HG02840 (cell line): Measurements from ENCODE around the gene NHSL2.

Source experiments
- ATAC-seq: cut with Tn5 transposase; IDR thresholded peaks from one replicate; pipeline ENCODE4 v1.9.1; 2021; ENCODE audit warnings: mild to moderate bottlenecking, moderate library complexity, moderate number of reproducible peaks; ENCODE audit not compliant: unreplicated experiment, low FRiP score

The NHSL2 gene

DNA sequence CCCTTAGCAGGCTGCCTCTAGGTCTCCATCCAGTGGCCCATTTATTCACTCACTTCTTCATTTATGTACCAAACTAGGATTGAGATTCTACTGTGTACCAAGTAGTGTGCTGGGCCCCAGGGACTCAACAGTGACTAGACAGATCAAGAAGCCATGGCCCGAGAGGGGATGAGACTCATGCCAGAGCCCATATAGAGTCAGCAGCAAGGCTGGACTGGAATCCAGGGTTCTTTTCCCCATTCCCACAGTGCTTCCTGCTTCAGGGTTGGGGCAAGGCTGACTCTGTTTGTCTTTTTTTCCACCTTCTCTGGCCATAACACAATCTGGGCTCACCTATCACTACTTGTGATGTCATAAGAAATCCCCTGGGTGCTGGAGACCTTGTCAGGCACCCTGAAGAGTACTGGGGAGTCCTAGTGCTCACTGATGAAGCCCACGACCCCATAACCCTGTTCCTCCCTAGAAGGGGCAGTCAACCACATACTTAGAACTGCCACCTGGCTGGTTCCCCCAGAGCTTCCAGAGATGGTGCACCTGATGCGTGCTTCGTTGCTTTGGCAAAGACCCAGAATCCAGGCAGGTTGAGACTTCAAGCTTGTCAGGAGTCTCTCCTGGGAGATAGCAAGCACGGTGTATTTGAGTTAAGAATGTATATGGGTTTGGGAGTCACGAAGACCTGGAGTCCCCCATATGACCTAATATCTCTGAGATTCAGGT, 214.8 kb downstream of the NHSL2 start:
- no peak for ATAC-seq

- ATAC-seq, result no peak
These were observed 215.4 kb downstream of the NHSL2 start for GRCh38 chrX:72126048-72126415.

GRCh38 chrX:72126539-72127140, 216.0 kb downstream of the NHSL2 start:
- ATAC-seq, result no peak

GRCh38 chrX:72127332-72127731, 216.7 kb downstream of the NHSL2 start:
- ATAC-seq, result no peak

- ATAC-seq, result no peak
These were observed 217.7 kb downstream of the NHSL2 start for GRCh38 chrX:72128183-72128834.

GRCh38 chrX:72128881-72129280, 218.2 kb downstream of the NHSL2 start:
- ATAC-seq, result no peak

- ATAC-seq, result no peak
These were observed 219.0 kb downstream of the NHSL2 start for GRCh38 chrX:72129661-72130060.

- no peak for ATAC-seq
These were observed 219.6 kb downstream of the NHSL2 start for GRCh38 chrX:72130156-72130761.

GRCh38 chrX:72130762-72131250, 220.2 kb downstream of the NHSL2 start:
- ATAC-seq, result no peak

DNA sequence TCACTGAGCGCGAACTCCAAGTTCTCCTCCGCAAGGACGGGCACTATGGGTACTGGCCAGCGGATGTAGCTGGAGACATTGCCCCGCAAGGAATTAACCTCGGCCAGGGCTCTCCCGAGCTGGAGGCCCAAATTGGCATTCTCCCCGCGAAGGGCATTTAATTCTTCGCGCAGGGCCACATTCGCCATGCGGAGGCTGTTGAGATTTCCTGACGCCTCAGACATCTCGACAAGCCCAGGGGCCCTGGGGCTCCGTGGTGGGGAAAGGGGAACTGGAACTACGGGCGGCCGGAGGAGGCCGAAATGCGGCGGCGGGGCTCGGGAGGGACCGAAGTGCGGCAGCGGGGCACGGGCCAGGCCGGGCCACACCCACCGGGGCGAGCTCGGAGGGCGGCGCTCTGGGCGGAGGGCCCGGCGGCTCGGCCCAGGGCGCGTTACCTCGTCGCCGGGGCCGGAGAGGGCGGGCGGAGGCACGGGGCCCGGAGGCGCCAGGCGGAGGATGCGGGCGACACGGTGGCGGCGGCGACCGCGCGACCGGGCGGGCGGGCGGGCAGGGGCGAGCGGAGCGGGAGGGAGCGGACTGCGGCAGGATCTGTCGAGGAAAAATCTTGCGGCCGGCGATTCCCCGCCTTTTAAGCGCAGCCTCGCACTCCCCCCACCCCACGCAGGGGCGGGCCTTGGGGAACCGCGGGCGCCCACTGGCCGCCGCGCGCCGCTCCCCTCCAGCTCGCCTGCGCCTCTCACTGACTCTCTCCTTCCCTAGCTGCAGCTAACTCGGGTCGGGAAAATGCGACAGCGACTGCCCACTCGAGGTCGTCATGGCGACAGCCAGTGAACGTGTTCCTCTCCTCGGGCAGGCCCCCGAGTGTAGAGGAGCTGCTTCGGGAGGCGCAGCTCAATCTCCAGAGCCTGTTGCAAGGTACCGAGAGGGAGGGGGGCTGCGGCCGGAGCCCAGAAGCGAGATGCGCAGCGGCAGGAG, 221.0 kb downstream of the NHSL2 start, which contains the start of gene RTL5:
Gene RTL5 (minus strand): TSS at position 599 of the 978 bp plus-strand sequence.
- ATAC-seq, result no peak

- ATAC-seq, result no peak
These were observed 221.8 kb downstream of the NHSL2 start for GRCh38 chrX:72132456-72132855.

DNA sequence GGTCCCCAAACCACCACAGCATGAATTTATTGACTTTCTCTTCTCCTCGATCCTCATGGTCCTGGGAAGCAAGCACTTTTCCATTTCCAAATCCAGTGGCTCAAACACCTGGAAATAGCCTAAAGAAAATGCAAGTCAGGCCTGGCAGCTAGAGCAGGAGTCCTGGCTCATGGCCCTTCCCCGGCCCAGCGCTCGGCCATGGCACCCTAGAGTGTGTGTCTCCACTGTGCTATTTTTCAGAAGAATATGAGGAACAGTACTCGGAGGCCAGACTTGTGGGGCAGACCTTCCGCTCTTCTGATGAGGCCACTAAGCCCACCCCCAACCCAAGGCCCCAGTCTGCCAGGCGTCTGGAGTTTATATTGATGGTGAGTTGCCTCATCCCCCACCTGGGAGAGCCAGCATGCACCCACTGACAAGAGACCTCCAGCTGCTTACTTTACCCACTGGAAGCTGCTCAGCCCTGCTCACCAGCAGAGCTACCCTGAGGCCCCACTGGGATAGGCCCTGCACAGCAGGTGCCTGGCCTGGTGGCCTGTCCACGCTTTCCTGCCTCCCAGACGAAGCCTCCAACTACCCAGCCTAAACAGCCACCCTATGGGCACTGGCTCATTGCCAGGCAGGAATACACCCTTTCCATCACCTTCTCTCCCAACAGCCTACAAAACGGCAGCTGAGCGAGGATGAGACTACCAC, 223.4 kb downstream of the NHSL2 start:
- ATAC-seq, result no peak

DNA sequence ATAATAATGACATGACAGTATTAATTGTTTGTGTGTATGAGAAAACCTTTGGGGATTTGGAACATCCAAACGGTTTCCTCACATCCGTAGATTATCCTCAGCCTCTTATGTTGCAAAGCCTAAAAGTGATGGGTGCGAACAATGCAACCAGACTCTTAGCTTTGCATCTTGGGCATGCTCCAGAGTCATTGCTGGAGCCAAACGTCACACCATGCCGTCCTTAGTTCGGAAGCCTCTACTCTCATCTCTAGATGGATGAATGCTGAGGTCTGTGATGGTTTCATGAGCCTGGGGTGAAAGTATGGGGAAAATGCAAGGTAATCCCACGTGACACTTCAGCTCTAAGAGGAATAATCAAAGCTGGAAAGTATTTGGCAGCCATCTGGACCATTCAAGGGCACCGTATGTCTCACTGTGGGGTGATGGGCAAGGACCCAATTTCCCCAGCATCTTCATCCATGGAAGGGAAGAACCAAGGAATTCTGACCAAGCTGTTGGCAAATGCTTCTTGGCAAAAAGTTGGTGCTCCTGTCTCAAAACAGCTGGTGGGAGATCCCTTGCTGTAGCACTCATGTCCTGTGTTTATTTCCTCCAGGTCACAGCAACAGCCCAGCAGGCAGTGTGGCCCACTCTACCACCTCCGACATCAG, 227.3 kb downstream of the NHSL2 start:
- ATAC-seq, result no peak

DNA sequence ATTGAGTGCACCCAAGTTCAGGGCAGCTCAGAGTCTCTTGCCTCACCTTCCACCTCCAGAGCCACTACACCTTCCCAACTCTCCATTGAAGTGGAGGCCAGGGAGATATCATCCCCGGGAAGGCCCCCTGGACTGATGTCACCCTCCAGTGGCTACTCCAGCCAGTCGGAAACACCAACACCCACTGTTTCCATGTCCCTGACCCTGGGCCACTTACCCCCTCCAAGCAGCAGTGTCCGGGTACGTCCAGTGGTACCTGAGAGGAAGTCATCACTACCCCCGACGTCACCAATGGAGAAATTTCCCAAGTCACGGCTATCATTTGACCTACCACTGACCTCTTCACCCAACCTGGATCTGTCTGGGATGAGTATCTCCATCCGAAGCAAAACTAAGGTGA, 228.9 kb downstream of the NHSL2 start:
- ATAC-seq, result no peak

- no peak for ATAC-seq
These were observed 230.8 kb downstream of the NHSL2 start for GRCh38 chrX:72141372-72142004.

GRCh38 chrX:72142094-72142793, 231.6 kb downstream of the NHSL2 start:
- ATAC-seq, result no peak

DNA sequence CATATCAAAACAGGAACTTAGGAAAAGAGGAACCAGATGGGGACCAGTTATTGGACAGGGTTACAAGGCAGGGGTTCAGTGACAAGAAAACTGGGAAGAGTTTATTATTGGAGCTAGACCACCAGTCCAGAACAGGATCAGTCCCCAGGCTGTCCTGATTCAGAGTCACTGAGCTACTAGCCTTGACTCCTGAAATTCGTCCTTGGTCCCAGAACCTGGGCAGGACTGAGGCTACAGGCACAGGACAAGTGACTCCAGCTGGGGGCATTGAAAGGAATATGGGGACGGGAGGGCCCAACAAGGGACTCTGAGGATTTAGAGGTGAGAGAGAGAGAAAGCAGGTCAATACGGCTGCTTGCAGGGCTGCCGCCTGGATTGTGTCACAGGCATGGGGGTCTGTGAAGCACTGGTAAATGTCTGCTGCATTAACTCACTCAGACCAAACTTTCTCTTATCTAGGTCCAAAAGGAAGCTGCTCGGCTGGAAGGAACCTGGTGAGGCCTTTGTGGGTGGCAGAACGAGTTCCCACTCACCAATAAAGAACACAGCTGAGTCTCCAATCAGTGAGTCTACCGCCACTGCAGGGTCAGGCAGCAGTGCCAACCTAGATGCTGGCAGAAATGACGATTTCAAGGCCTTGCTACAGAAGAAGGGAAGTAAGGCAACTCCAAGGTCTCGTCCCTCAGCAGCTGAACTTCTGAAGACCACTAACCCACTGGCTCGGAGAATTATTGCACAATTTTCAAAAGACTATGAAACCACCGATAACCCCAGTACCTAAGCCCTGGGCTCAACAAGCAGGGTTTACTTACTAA, 232.4 kb downstream of the NHSL2 start:
- ATAC-seq, result no peak
